IPS-18c (cell line): ENCODE data around the gene PTPRJ.
"Not testable (repeated sequence)": the region's sequence is repeated elsewhere in the genome, so short reads cannot be mapped to it uniquely, and the experiment has no call there.

ENCODE experiments used
- H3K4me3 ChIP-seq: 2 replicates; pipeline ENCODE4 v1.7.0; 2013; ENCODE audit warnings: low read depth, mild to moderate bottlenecking, low read length, moderate library complexity; ENCODE audit not compliant: insufficient read depth
- H3K9me3 ChIP-seq: one replicate; pipeline ENCODE4 v1.6.1; 2013; ENCODE audit warnings: mild to moderate bottlenecking, low read length, moderate library complexity; ENCODE audit not compliant: control insufficient read depth, insufficient read depth

The PTPRJ gene

DNA sequence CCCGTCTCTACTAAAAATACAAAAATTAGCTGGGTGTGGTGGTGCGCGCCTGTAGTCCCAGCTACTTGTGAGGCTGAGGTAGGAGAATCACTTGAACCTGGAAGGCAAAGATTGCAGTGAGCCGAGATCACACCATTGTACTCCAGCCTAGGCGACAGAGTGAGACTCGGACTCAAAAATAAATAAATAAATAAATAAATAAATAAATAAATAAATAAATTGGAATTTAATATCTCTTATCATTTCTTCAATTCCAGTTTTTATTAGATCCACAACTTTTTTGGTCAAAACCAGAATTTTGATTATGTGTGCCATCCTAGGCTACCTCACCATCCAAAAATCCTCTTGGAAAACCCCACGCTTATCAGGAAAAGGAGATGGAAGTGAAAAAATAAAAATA lies 43.2 kb downstream of the PTPRJ start:
- H3K4me3 ChIP-seq, H3K9me3 ChIP-seq: not testable (repeated sequence)

DNA sequence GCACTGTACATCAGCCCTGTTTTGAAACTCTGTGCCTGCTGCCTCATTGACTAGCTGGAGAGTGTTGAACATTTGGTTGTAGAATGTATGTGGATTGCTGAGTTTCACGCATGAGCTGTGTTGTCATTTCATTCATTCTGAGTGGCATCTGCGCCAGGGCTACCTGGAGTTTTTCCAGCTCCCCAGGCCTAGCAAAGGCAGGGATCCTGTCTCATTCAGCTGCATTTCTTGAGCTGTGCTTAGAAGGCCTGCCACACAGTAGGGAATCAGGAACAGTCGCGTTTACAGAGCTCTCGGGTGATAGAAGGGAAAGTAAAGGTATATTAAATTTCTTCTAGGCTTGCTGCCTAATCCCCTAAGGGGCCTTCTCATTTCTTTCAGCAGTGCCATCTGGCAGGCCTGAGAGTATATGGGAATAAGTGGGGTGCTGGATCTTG lies 44.3 kb downstream of the PTPRJ start:
- peaks cover 5% of the 10 kb centered on the region for H3K9me3 ChIP-seq
- no peak overlapping the region for H3K4me3 ChIP-seq

DNA sequence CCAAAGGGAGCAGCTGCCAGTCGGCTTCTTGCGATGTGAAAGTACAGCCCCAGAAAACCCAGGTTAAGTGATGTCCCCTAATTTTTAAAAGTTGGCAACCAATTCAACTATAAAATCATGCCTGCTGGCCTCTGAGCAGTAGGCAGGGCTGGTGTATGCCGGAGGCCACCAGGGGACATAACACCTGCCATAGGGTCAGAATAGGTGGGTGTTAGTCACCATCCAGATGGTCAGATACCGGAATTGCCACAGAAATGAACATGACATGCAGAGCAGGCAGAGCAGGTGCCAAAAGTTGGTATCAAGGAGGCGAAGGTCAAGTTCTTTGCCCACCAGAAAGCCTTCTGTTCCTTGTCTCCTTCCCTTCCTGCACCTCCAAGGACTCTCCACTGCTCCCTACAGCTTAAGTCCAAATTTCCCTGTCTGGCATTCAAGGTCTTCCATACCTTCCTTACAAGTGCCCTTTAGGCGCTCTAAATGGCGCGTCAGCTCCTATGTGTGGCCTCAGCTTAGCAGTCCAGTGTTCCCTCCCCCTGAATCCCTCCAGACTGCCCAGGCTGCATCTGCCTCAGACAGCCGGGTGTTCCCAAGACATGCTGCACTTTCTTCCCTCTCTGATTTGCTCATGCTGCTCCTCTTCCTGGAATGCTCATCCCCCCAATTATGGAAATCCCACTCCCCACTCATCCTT lies 45.1 kb downstream of the PTPRJ start:
- Histone ChIP-seq H3K9me3 (peaks cover 5% of the 10 kb centered on the region), H3K4me3 (no peak overlapping the region)

DNA sequence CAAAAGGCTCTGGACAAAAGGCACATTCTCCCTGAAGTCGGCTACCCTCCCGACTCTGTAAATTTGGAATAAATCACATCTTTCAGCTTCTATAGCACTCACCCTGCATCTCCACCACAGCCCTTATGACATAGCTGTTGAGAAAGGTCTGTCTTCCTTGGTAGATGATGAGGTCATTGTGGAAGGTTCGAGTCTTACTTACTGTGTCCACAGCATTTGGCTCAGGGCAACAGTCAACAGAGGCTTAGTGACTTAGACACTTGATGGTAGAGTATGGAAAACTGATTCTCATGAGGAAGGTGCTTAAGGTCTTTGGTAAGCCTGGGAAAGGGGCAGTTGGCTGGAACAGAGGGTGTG lies 45.6 kb downstream of the PTPRJ start:
- Histone ChIP-seq H3K4me3 (no peak overlapping the region), H3K9me3 (peaks cover 5% of the 10 kb centered on the region)

DNA sequence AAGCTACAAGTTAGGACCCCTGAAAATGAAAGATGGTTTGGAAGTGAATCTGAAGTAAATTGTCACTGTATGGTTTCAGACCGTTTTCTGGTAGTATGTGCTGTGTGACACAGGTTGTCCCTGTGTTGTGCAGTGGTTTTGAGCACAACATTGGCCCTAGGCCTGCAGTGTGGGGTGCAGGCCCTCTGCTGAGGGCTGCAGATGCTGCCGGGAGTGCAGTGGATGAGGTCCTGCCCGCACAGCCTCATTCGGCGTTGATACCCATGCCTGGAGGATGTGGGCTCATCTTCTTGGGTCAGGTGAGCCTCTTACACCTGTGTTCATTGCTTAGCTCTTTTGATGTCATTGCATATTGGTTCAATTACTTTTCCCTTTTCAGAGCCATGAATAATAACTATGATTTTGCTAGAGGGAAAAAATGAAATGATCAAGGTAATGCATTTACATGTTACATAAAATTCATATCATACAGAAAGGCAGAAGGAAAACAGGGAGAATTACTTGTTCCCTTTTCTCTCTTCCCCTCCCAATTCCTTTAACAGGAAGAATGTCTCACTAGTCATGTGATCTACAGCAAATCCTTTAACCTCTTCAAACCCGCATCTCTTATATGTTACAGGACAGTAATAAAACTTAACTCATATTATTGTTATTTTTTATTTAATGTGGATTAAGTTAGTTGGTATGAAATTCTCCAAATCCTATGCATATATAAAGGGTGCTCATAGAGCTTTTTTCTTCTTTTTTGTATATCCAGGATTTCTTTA lies 48.7 kb downstream of the PTPRJ start:
- Histone ChIP-seq H3K9me3 (peaks cover 3% of the 10 kb centered on the region), H3K4me3 (no peak overlapping the region)

DNA sequence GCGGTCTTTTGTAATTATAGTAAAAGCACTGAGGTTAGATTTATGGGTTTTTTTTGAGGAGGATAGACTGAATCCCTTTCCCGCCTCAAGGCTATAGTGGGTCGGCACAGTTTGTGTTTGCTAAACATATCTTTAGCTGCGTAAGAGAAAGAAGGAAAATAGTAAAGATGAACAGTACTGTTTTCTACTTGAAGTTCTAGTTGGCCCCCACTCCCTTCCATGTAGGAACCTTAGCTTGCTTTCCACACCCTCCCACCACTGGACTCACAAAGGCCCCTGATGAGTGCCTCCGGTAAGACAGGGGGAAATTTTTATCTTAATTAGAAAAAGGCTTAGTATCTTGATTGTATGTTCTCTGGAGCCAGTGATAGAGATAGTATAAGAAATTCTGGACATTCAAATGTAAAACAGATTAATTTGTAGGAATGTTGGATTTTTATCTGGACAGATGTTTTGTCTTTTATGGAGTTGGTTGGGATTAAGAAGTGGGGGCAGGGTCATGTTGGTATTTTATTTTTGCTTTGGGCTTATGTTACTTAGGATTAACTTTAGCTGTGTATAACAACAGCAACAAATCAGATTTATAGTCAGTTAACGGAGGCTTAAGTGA lies 49.4 kb downstream of the PTPRJ start:
- no peak overlapping the region for H3K4me3 ChIP-seq

DNA sequence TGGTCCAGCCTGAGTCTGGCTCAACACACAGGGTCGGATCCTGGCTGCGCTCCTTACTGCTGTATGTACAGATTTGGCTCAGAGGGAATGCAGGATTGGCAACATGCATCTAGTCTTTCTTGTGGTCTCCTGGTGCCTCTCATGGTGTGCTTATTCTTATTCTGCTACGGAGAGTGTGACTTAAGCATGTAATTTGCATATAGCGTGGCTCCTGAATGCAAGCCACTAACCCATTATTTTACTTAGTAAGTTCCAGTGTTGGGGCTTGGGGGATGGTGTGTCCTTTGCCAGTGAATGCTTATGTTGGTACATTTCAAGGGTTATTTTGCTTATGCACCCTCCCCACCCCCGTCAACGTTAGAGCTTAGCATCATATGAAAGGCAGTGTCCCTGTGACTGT lies 51.2 kb downstream of the PTPRJ start:
- H3K4me3 ChIP-seq = no peak overlapping the region
- peaks cover 3% of the 10 kb centered on the region for H3K9me3 ChIP-seq

More for the DNA sequence above, 49.4 kb downstream of the PTPRJ start:
- H3K9me3 ChIP-seq = peaks cover 3% of the 10 kb centered on the region

DNA sequence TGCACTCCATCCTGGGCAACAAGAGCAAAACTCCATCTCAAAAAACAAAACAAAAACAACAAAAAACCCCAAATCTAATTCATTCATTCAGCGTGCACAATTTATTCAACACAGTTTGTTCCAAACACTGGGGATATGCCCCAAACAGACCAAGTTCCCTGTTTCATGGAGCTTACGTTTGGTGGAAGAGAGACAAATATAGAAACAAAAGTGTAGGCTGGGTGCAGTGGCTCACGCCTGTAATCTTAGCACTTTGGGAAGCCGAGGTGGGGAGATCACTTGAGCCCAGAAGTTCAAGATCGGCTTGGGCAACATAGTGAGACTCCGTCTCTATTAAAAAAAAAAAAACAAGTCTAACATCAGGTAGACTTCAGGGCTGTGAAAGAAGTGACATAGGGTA lies 52.4 kb downstream of the PTPRJ start:
- H3K9me3 ChIP-seq = peaks cover 3% of the 10 kb centered on the region
- no peak overlapping the region for H3K4me3 ChIP-seq

DNA sequence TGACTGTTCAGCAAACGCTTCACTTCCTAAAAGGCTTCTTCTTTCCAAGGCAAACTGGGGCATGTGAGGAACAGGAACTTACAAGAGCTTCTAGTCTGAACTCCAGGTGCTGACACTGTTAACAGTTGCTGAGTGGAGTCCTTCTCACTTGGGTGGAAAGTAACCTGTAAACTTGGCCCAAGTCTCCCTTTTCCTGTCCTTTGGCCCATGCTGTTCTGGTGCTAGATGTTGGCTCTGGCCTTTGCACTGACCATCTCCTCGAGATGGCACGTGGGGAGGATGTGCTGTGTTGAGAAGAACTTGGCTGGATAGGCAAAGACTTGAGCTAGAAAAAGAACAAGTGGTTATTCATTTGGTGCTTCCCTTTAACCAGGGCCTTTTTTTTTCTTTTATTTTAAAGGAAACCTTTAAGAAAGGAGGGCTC lies 53.6 kb downstream of the PTPRJ start:
- peaks cover 1% of the 10 kb centered on the region for H3K9me3 ChIP-seq

DNA sequence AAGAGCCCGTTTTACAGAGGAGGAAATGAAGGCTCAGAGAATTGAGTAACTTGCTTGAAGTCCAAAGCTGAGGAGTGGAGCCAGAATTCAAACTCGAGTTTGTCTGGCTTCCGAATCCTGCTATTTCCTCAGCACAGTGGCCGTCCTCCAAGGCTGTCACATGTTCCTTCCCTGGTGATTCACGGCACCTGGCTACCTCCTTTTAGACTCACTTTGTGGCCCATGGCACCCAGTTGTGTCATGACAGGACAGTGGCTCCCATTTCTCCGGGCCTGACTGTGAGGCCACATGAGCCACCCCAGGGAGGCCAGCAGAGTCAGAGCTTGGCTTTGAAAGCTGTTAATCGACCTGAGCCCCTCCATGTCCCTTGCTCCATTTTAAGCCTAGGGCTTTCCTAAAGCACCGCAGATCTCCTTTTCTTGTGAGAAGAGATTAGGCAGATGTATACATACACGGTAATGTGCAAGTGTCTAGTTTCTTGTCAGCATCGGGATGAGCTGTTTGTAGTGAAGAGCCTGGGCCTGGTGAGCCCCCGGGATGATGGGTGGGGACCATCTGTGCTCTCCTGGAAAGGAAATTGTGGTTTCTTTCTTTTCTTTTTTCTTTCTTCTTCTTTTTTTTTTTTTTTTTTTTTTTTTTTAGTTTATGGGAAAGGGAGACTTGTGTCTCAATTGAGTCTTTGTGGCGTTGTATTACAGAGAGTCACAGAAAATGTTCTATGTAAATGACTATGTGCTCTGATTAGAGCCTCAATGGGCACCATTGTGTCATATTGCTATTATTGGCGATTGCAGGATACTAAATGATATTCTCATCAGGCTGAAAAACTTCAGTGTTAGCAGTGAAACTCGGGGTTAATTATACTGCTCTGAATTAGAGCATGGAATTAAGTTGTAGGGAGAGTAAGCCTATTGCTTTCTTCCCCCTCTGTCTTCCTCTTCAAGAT lies 54.8 kb downstream of the PTPRJ start:
- no peak overlapping the region for H3K4me3 ChIP-seq
- no peaks in the 10 kb centered on the region for H3K9me3 ChIP-seq

More for the DNA sequence above, 53.6 kb downstream of the PTPRJ start:
- no peak overlapping the region for H3K4me3 ChIP-seq

DNA sequence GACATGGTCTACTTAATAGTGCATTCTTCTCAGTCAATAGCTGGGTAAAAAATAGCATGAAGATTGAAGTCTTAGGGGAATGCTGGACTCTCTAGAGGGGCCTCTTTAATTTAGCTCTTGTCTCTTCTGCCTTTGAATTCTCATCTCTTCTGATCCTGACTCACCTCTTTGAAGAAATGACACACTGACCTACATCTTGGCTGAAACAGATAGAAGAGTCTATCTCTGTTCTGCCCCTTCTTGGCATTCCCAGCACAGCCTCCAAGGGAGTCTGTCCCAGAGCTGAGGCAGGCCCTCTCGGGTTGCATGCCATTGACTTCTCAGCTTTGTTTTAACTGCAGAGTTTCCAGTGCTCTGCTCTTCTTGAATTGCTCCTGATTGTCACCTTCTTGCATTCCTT lies 55.7 kb downstream of the PTPRJ start:
- no peaks in the 10 kb centered on the region for H3K9me3 ChIP-seq
- no peak overlapping the region for H3K4me3 ChIP-seq

DNA sequence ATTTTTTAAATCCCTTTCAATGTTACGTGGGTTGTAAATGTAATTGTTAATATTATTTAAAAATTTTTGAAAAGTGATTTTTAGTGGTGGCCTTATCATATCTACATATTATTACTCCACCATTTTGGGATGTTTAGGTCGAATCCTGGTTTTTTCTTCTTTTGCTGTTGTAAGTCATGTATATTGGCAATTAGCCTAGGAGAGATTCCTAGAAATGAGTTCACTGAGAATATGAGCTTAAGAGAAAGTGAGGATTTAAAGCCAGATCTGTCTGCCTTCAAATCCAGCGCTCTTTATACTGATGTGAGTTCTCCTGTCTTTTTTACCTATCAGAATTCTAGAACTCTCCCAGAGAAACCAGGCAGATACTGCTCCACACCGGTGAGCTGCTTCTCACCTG lies 56.1 kb downstream of the PTPRJ start:
- H3K4me3 ChIP-seq = no peak overlapping the region
- H3K9me3 ChIP-seq = no peaks in the 10 kb centered on the region

DNA sequence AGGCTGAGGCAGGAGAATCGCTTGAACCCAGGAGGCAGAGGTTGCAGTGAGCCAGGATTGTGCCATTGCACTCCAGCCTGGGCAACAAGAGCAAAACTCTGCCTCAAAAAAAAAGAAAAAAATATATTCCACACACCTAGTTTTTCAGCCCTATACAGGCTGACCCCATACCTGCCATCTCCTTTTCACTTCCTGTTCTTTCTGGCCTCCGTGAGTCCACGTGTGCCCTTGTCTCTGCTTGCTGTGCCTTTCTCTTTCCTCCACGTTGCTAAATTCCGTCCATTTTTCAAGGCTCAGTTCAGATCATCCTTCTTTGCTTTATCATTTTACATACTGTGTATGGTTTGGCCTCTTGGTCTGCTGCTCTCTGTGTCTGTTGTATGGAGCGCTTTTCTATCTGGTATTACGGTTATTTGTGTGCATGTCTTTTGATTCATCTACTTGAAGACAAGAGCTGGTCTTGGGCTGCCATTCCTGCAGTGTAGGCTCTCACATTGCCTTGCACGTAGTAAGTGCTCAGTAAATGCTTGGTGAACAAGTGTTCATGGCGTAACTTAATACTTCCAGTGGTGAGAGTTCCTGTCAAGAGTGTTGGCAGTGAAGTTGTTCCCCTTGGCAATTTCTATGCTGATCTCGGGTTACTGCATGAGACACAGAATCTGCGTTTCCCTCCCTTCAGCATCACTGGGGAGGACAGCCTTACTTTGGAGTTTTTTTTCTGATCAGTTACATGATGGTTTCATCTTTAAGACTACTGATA lies 57.5 kb downstream of the PTPRJ start:
- no peak overlapping the region for H3K4me3 ChIP-seq
- no peaks in the 10 kb centered on the region for H3K9me3 ChIP-seq

DNA sequence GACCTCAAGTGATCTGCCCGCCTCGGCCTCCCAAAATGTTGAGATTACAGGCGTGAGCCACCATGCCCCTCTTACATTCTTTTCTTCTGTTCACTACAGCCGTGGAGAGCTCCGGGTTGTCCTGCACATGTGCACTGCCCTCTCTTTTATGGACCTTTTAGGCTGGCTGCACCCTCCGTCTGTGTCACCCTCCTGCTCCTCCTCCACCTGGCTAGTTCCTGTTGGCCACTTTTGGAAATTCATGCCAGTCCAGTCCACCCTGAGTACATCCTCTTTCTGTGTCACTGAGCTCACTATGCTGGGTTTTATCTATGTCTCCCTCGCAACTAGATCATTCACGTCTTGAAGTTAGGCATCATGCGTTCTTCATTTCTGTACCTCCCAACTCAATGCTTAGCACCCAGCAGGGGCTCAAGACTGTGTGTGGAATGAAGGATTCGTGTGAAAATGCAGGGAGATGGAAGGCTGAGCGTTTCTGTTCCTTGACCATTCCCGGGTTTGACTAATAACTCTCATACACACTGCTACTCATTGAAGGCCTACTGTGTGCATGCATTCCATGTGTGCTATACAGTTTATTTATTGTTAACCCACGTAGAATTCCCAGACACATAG lies 60.6 kb downstream of the PTPRJ start:
- H3K4me3 ChIP-seq = no peak overlapping the region
- no peaks in the 10 kb centered on the region for H3K9me3 ChIP-seq

DNA sequence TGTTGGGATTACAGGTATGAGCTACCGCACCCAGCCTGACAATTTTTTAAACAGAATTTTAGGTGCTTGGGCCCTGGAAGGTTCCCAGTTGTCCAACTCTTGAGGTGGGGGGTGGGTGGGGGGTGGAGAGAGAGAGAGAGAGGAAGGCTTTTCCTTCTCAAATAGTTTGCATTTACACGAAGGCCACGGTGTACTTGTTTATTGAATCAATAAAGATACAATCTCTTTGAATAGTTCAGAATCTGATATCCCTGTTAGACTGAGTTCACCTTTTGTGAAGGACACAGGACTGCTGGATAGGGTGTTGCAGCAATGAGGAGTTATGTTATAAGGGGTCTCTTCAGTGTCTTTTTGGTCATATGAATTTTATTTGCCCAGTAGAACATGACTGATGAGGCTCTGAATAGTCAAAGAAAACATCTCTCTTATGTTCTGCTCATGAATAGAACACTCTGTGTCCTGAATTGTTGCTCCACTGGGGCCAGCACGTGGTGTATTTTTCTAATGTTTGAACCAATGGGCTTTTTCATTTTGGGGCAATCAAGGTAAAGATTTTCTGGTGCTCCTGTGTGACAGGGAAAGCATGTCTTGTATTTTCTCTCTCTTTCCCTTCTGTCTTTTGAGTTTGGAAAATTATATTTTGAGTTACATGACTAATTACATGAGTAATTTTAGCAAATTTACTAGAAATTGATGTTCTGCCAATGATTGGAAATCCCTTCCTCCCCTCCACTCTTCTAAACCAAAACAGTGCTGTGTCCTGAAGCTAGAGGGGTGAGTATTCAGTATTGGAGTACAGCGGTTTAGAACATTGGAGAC lies 61.7 kb downstream of the PTPRJ start:
- no peaks in the 10 kb centered on the region for H3K9me3 ChIP-seq
- H3K4me3 ChIP-seq = no peak overlapping the region
